ENCODE results near the gene MICAL3. TPM values are rescaled to one million over a fixed set of nuclear protein-coding genes. Genes with fewer than 3 reads are reported as not detected.

Gene MICAL3
- total and polyA plus RNA-seq, 2 of the 8 experiments (the other 6 are each of a cell fraction or from before 2014, with no cell fraction given): 8.3 to 41.8 TPM

- ChIA-PET CTCF (ENCODE audit: partially characterized antibody) (interaction anchor here (0.7 to 1.7 kb wide), 4 partner anchors 14 to 43 kb away, joined by 3 to 5 read pairs (median 4); no protein-coding TSS in a partner anchor), POLR2A (ENCODE audit: partially characterized antibody) (interaction anchor here (1.0 to 1.4 kb wide), 2 partner anchors 99 to 205 kb away, joined by 3 to 4 read pairs; partner anchors contain the start of gene PEX26)
- H3K4me2 ChIP-seq (ENCODE audit: insufficient read depth in 1 of 2, low read depth in 2 of 2, low read length in 2 of 2): no peak overlapping the region
- no peak overlapping the region for H2AFZ ChIP-seq (ENCODE audit: low read length)
- 97% methylated on average over 14 of the region's 14 CpGs; no CpG with 5 or more reads in 1 of the 2 experiments for WGBS, 2 experiments (ENCODE audit: extremely low coverage in 1 of 2, insufficient coverage in 1 of 2, insufficient read length in 1 of 2, insufficient replicate concordance in 2 of 2, low coverage in 1 of 2, low lambda C conversion rate in 2 of 2, missing lambda C conversion rate in 1 of 2)
- H3K14ac ChIP-seq (ENCODE audit: insufficient read length): no peak overlapping the region
- H2BK15ac ChIP-seq (ENCODE audit: low read length): no peak overlapping the region
- H4K20me1 ChIP-seq (replicated peaks in 1 of 2; ENCODE audit: control insufficient read depth in 1 of 2, insufficient read depth in 2 of 2, low read length in 2 of 2): peaks cover 7 to 35% of the 10 kb centered on the region in 2 experiments
- H3K4me1 ChIP-seq (replicated peaks in 1 of 4; ENCODE audit: control insufficient read depth in 3 of 4, insufficient read depth in 4 of 4, low read length in 3 of 4): no peaks in the 10 kb centered on the region
- peaks cover 0 to 13% (median 2%) of the 10 kb centered on the region in 4 experiments; a peak in 1 of 8 replicates for H3K36me3 ChIP-seq (ENCODE audit: control insufficient read depth in 2 of 4, insufficient read depth in 4 of 4, low read length in 3 of 4)
- DNase-seq (ENCODE audit: low read depth in 1 of 2, low spot score in 2 of 2) (no peak), FAIRE-seq (no peak)
- 0 out of 2 replicates have a peak, but pooled peaks cover 2% of the 10 kb centered on the region for H3K79me1 ChIP-seq (ENCODE audit: low read depth, low read length)
- H3K9me3 ChIP-seq (ENCODE audit: insufficient read depth in 2 of 2, low read depth in 1 of 2, low read length in 1 of 2): no peaks in the 10 kb centered on the region; a peak in 1 of 4 replicates
- H2AK5ac ChIP-seq (ENCODE audit: low read depth, low read length): no peak overlapping the region
- H3K79me2 ChIP-seq (ENCODE audit: control insufficient read depth in 1 of 2, insufficient read depth in 2 of 2, low read length in 2 of 2): no peaks in the 10 kb centered on the region
- H2BK120ac ChIP-seq (replicated peaks; ENCODE audit: low read depth, low read length): no peak overlapping the region
- no peak overlapping the region for H4K91ac ChIP-seq (replicated peaks; ENCODE audit: insufficient read length, low read length)
- H4K5ac ChIP-seq (ENCODE audit: insufficient read length, low read depth, low read length): no peak overlapping the region
- H3K18ac ChIP-seq (ENCODE audit: extremely low read depth, low read length): no peak overlapping the region
- H3K4ac ChIP-seq (replicated peaks; ENCODE audit: insufficient read length, low read depth, low read length): no peak overlapping the region
- no peak overlapping the region for H3K27ac ChIP-seq (ENCODE audit: low read depth, low read length)
- no peak overlapping the region; the same call in 1 of the 2 replicates for H4K8ac ChIP-seq (ENCODE audit: extremely low read depth, insufficient read depth, low read length)
- H3K9ac ChIP-seq (replicated peaks in 1 of 4; ENCODE audit: extremely low read depth in 1 of 4, low read depth in 3 of 4, low read length in 3 of 4): no peak overlapping the region
- H2BK12ac ChIP-seq (ENCODE audit: low read depth, low read length): no peak overlapping the region
- no peak overlapping the region for H3K23ac ChIP-seq (ENCODE audit: insufficient read length)
- H3K4me3 ChIP-seq (ENCODE audit: extremely low read depth in 1 of 4, insufficient read depth in 2 of 4, low read depth in 3 of 4, low read length in 4 of 4): no peak overlapping the region
- H2BK5ac ChIP-seq (ENCODE audit: low read depth, low read length): no peak overlapping the region
- no peak overlapping the region for H3K56ac ChIP-seq (replicated peaks; ENCODE audit: insufficient read length, low read depth, low read length)
- peaks cover 8 to 42% (median 35%) of the 10 kb centered on the region in 4 experiments for H3K27me3 ChIP-seq (replicated peaks in 1 of 4; ENCODE audit: control insufficient read depth in 3 of 4, extremely low read depth in 1 of 4, insufficient read depth in 3 of 4, low read length in 3 of 4)
- H3K23me2 ChIP-seq (ENCODE audit: low read depth, low read length): peaks cover 10% of the 10 kb centered on the region; the same call in 1 of the 2 replicates
- no peak overlapping the region for H2BK20ac ChIP-seq (ENCODE audit: low read length)
- TF ChIP-seq CHD2 (IDR thresholded peaks at IDR 0.05; ENCODE audit: low read length) (no peak), SAP30 (IDR thresholded peaks at IDR 0.05; ENCODE audit: insufficient read depth, insufficient replicate concordance, low read length) (no peak), CEBPB (IDR thresholded peaks at IDR 0.05; ENCODE audit: low read depth, low read length) (no peak)
These were observed 151.2 kb downstream of the MICAL3 start for GRCh38 chr22:17873116-17873515.
